ENCODE measurements around the gene ZNF354B.
"Not testable (repeated sequence)": the region's sequence is repeated elsewhere in the genome, so short reads cannot be mapped to it uniquely, and the experiment has no call there.

The ZNF354B gene
- total RNA-seq, result 16.4 to 34.4 reads per million in 2 experiments

DNA sequence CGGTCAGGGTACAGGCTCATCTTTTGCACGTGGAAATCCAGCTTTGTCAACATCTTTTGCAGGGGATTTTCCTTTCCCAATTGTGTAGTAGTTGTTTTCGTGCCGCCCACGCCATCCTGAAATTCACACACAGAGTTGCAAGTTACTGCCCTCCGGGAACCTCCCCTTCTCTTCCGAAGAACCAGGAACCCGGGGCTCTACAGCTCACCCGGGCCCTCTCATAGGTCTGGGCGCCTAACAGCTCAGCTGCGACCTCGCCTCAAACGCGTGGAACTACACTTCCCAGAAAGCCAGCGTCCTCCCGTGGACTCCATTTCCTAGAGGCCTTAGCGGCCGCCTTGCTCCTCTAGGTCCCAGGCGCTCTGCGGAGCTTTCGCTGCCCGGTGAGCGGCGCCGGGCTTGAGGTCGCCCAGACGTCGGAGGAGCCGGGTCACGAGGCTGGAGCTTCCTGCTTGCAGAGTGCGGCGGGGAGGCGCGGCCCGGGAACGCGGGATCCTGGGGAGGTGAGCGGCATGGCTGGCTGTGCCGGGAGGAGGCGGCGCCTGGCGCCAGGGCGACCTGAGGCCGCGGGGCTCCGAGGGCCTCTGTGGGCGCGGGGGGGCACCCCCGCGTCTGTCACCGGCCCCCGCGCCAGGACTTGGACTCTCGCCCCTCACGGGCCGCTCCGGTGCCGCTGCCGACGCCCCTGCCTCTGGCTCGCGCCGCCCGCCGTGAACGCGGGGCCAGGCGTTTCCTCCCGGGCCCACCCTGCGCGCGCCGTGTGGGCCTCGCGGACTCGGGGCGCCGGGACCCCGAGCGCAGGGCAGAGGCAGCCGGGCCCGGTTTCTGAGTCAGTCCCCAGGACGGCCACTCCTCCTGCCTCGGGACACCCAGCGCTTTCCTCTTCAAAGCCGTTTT, at the start of gene ZNF354B:
Gene ZNF354B (plus strand): TSS at position 329 of the 897 bp plus-strand sequence. CDS start 1,095 bp downstream, outside the sequence.
- peak; percentile 73 for DNase-seq (ENCODE audit: low read depth)

DNA sequence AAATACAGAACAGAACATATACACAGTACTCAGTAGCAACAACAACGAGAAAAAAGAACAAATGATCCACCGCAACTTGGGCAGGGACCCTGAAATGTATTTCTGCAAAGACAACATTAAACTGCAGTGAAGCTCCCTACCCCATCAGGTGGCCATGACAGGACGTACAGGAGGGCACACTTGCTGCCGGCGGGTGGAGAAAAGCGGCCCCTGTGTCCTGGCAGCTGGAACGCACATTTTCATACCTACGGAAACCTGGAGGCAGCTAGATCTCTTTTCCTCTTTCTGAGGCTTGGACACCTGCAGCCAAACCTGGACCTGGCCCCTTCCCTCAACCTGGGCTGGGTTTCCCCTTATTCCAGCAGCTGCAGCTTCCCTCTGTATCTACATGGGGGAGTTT, 42.2 kb upstream of the ZNF354B start:
- DNase-seq (ENCODE audit: low read depth), result no peak

DNA sequence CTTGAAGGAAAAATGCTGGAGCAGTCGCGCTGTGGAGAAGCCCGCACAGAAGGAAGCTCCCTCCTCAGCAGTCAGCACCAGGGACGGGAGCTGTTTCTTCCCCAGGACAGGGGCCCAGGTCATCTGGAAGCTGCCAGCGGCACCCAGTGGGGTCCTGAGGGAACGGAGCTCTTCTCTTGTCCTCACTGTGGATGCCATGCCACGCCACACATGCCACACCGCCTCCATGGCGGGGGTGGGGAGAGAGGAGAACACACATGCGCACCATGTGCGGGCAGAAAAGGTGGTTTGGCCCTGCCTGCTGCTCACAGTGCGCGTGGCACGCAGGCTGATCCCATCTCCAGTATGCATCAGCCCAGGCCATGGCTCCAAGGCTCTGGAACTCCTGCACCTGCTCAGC, 41.7 kb upstream of the ZNF354B start:
- DNase-seq (ENCODE audit: low read depth), result no peak

DNA sequence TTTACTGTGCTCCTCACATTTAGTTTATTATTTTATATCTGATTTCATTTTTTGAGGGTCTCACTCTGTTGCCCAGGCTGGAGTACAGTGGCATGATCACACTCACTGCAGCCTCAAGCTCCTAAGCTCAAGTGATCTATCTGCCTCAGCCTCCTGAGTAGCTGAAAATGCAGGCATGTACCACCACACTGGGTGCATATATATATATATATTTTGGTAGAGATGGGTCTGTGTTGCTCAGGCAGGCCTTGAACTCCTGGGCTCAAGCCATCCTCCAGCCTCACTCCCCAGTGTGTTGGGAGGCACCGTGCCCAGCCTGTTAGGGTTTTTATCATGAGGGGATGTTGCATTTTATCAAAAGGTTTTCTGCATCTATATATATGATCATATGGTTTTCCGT, 39.8 kb upstream of the ZNF354B start:
- DNase-seq (ENCODE audit: low read depth), result no peak

DNA sequence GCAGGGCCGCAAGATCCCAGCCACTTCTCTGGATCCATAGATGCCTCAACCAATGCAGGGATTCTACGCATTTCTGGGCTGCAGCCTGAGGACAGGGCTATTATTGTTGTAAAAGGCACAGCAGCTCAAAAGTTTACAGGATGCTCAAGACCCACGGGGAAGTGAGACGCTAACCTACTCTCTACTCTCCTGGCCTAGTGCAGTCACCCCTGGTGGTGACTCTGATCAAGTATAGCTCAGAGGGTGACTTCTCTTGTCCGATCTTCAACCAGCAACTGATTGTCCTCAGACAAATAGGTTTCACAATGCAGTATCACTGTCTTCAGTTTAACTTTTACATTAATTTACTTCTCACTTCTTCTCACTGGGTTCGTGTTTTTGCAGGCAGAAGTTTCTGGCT, 34.3 kb upstream of the ZNF354B start:
- DNase-seq (ENCODE audit: low read depth), result no peak

DNA sequence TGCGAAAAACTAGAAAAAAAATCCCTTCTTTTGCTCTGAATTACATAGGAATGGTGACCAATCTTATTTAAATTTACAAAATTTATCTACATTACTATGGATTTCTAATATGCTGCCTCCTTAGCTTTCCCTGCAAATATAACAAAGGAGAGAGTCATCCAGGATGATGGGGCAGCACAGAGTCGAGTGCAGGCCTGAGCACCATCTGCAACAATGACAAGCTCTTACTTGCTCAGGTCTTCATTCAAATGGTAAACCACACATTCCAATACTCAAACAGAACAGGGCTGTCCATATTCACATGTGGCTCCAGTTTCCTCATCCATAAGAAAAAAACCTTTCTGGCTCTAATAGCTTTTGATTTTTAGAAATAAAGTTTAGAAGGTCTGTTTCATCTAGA, 33.5 kb upstream of the ZNF354B start:
- no peak for DNase-seq (ENCODE audit: low read depth)

DNA sequence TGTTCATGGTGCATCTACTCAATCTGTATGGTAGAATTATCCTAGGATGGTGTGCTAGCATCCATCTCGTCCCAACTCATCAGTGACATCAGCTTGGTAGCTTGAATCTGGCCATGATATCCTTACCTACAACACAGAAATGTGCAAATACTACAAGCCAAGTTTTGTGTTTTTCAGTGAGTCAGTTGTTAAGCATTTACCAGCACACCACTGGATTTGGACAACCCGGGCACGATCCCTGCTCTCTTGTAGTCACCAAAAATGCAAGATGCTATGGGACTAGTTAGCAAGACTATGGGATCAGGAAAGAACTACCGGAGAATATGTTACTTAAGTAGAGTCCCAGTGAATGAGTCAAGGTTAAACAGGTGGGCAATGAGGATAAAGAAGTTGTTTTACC, 32.1 kb upstream of the ZNF354B start:
- DNase-seq (ENCODE audit: low read depth), result no peak

DNA sequence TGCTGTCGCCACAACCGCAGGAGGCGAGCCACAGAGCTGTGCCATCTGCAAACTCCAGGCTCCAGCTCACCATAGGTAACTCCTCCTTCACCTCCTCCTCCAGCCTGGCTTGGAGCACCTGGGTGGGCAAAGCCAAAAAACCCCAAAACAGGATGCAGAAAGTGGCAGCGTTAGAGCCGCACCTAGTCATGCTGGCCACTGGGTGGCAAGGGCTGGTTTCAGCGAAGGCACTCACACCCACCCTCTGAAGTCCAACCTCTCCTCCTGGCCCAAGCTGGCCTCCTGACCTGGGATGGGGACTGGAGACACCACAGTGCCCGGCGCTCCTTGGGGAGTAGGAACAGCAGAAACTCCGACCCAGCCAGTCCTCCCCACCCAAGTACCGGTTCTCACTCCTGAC, 28.7 kb upstream of the ZNF354B start:
- no peak for DNase-seq (ENCODE audit: low read depth)

DNA sequence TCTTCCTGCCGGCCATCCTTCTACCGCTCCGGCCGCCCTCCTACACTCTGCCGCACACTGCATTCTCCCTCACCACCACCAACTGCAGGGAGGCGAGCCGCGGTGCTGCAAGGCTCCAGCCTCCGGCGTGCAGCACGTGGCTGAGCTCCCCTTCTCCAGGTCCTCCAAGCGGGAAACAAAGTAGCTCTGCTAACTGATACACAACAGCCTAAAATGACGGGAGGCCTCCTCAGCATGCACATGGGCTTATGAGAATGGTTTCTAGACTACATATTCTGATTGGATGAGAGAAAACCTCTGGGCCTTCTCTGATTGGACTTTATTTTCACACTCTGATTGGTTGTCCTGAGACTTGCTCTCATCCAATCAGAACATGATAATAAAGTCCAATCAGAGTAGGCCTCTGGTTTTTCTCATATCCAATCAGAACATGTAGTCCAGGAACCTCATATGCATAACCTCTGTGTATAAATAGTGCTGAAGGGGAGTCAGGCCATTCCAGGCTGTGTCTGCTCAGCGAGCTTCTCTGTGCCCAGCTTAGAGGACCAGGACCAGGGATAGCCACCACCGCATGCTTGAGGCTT, 27.0 kb upstream of the ZNF354B start:
- no peak for DNase-seq (ENCODE audit: low read depth)

DNA sequence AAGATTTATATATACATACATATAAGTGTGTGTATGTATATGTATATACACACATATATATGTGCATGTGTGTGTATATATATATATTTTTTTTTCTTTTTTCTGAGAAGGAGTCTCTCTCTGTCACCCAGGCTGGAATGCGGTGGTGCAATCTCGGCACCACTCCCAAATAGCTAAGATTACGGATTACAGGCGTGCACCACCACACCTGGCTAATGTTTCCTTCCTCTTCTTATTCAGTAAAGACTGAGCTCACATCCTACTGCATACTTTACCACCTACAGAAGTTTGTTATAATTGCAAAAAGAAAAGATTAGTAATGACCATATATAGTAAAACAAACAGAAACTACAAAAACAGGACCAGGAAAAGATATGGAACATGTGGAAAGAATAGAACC, 23.1 kb upstream of the ZNF354B start:
- no peak for DNase-seq (ENCODE audit: low read depth)

DNA sequence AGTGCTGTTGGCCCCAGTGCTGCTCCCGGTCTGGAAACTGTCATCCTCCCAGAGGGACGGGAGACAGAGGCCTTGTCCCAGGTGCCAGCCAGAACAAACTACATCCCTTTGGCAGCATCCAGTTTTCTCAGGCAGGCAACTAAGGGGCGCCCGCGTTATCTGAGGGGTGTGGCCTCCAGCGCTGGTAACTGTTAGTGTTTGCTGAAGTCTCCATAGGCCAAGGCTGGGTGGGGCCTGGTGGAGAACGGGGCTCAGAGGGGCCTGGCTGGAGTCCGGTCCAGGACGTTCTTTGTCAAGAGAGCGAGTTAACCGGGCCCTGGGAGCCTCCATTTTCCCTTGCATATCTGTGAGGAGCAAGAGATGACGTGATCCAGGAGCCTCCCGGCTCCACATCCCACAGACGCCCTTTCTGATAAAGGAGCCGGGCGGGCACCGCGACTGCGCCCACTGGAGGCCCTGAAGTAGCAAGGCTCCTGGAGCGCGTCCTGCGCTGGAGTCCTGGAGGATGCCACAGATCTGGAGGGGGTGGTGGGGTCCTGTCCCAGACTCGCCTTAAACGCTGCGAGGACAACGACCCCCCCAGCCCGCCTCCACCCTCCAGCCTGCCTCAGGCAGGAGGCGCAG, 20.9 kb upstream of the ZNF354B start:
- DNase-seq (ENCODE audit: low read depth), result not testable (repeated sequence)

DNA sequence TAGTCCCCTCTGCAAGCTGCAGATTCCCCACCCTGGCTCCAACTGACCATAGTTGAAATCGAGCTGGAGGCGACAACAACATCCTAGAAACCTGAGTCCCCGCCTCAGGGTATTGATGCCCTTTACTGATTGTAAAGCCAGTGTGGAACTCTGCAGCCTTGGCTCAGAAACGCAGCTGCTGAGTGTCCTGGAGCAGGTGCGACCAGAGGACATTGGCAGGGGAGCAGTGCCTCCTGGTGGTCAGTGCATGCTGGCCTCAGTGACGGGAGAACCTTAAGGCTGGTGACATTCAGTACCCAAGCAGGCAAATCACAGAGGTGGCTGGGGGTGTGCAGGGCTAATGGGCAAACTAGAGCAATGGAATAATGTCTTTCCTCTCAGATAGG, 20.4 kb upstream of the ZNF354B start:
- DNase-seq (ENCODE audit: low read depth), result peak; percentile 21

DNA sequence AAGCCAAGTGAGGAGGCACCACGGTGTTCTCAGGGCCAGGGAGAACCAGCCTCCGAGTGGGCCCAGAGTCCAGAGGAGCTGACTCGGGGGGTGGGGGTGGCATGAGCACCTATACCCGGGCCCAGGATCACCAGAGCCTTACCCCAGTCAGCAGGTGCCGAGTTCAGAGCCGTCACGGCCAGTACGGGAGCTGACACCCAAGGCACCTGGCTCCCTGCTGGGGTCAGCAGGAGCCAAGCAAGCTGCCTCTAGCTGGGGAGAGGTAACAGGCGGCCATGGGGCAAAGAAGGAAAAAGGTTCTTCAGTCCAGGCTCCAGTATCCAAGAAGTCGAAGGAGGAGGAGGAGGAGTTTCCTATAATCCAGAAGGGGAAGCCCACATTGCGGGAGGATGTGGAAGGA, 19.4 kb upstream of the ZNF354B start:
- DNase-seq (ENCODE audit: low read depth), result not testable (repeated sequence)

DNA sequence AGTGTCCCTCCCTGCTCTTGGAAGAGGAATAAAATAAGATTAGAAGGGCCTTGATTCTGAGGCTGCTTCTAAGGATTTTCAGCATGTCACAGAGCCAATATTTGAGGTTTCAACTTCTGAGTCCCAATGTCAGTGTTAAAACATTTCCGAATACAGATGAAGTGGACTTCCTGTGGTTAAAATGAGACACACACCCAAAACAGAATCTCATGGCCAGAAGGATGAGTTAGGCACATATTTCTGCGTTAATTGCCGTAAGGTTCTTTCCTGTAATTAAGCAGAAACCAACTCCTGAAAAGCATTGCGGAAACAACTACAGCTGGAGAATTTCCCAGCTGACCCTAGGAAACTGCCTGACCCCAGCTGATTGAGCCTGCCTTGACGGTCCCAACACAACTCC, 10.4 kb upstream of the ZNF354B start:
- no peak for DNase-seq (ENCODE audit: low read depth)

DNA sequence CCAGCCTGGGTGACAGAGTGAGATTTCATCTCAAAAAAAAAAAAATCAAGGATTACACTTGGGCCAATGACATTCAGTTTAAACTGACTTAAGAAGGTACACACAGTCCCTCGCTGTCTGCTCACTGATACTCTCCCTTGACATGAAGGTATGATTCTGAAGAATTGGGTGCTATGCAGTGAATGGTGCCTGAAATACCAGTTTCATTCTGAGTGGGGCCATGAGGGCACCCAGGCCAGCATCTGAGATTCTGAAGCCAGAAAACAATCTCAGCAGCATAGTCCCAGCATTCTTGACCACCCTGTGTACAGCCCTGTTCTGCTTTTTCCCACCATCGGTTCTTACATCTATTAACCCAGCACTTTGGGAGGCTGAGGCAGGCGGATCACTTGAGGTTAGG, 7.8 kb upstream of the ZNF354B start:
- no peak for DNase-seq (ENCODE audit: low read depth)

DNA sequence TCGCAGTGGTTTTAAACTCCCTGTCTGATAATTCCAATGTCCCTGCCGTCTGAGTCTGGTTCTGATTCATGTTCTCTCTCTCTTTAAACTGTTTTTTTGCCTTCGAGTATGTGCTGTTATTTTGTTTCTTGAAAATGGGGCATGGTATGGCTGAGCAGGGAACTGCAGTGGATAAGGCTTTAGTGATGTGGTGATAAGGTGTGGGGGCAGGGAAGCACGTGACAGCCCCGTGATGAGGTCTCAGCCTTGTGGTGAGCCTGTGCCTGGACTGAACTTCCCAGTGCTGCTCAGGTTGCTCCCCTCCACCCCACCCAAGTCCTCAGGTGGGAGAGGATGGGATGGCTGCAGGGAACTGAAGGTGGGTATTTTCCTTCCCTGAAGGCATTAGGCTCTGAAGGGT, 5.5 kb upstream of the ZNF354B start:
- DNase-seq (ENCODE audit: low read depth), result no peak

DNA sequence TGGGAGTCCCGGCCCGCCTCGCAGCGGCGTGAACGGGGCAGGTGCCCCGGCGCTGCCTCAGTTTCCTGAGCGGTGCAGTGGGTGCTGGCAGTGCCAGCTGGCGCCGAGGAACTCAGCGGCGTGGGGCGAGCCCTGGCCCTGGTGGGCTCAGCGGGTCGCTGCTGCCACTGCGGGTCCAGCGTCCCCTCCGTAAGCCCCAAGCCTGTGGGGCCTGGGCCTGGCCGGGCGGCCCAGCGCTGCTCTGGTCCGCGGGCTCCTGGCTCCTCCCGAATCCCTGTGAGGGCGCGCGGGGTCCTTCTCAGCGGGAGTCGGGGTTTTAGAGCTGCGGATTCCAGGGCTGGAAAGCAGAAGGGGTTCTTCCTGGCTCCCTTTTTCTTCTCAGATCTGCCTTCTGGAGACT, 862 bp downstream of the ZNF354B start:
- not testable (repeated sequence) for DNase-seq (ENCODE audit: low read depth)

DNA sequence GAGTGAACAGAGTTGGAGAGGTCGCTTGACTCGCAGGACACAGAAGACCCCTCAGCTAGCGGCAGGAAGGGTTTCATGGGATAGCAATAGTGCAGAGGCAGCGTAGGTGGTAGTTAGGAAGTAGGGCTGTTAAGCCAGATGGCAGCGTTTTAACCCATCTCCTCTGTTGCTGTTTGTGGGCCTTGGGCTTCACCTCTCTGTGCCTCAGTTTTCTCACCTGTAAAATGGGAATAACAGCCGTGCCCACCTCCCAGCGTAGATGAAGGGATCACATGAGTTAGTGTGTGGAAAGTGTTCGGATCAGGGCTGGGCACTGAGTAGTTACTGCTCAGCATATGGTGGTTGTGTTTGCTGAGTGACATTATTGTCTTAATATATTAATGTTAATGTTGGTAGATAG, 1.9 kb downstream of the ZNF354B start:
- DNase-seq (ENCODE audit: low read depth), result no peak

DNA sequence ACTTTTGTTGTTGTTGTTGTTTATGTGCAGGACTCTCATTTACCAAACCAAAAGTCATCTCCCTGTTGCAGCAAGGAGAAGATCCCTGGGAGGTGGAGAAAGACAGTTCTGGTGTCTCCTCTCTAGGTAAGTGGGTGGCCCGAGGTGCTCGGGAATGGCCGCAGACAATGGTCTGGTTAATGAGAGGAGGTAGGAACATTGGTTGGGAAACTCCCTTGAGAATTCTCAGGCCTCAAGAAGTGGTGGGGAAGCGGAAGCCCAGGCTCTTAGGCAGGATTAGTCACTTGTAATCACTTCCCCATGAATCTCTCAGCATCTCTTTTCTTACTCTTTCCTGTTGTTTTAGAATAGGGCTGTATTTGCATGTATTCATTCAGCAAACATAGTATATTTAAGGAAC, 7.2 kb downstream of the ZNF354B start:
- no peak for DNase-seq (ENCODE audit: low read depth)

DNA sequence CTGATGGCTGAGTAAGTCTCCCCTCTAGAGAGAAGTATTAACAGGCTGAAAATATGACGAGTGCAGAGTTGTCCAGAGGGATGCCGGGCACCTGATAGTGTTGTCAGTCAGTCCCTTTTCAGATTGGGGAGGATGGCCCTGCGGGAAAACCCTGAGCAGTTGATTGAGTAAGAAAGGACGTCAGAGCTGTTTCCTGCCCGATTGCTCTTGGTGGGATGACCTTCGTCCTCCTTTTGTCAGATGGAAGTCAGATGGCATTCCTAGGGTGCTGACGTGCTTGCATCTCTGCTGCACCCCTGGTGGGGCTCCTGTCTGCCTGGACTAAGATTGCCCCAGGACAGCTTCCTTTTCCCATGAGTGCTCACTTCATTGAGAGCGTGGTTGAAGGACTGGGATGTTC, 9.8 kb downstream of the ZNF354B start:
- DNase-seq (ENCODE audit: low read depth), result no peak

DNA sequence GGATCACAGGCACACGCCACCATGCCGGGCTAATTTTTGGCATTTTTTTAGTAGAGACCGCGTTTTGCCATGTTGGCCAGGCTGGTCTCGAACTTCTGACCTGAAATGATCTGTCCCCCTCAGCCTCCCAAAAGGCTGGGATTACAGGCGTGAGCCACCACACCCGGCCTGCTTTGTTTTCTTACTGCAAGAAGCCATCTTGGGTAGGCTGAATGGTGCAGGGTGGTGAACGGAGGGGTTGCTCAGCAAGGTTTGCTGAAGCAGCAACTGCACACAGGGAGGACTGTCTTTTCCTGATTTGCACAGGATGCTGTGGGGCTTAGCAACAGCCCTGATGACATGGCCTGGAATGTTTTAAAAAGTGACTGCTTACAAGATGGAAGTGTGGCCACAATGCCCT, 10.7 kb downstream of the ZNF354B start:
- DNase-seq (ENCODE audit: low read depth), result no peak

DNA sequence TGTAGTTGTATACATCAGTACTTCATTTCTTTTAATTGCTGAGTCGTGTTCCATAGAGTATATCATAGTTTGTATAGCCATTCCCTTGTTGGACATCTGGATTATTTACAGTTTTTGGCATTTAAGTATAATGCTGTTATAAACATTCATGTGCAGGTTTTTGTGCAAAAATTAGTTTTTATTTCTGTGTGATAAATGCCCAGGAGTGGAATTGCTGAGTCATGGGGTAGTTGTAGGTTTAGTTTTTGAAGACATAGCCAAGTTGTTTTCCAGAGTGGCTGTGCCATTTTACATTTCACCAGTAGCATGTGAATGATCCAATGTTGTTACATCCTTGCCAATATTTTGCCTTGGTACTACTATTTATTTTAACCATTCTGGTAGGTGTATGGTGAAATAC, 12.5 kb downstream of the ZNF354B start:
- no peak for DNase-seq (ENCODE audit: low read depth)

DNA sequence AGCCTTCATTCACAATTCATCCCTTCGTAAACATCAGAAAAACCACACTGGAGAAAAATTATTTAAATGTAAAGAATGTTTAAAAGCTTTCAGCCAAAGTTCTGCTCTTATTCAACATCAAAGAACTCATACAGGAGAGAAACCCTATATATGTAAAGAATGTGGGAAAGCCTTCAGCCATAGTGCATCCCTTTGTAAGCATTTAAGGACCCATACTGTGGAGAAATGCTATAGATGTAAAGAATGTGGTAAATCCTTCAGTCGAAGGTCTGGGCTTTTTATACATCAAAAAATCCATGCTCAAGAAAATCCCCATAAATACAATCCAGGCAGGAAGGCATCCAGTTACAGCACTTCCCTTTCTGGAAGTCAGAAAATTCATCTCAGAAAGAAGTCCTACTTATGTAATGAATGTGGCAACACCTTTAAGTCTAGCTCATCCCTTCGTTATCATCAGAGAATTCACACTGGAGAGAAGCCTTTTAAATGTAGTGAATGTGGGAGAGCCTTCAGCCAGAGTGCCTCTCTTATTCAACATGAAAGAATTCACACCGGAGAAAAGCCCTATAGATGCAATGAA, 23.5 kb downstream of the ZNF354B start:
- not testable (repeated sequence) for DNase-seq (ENCODE audit: low read depth)

Data from T follicular helper cell (primary cell).